GM10266 (cell line): ENCODE measurements around the gene MARCHF2.
"Not testable (repeated sequence)": the region's sequence is repeated elsewhere in the genome, so short reads cannot be mapped to it uniquely, and the experiment has no call there.

Experiments used
- DNase-seq: peaks from one replicate; pipeline ENCODE4 v3.0.0; 2012; ENCODE audit errors: extremely low spot score
- CTCF ChIP-seq: IDR thresholded peaks from 2 replicates; pipeline ENCODE4 v1.5.1; 2012; ENCODE audit warnings: mild to moderate bottlenecking, low read depth; ENCODE audit not compliant: control insufficient read depth, insufficient read depth; ENCODE audit errors: missing control alignments

MARCHF2 gene

GRCh38 chr19:8370176-8371010 lies 42.7 kb upstream of the MARCHF2 start:
- no peak for DNase-seq

GRCh38 chr19:8371011-8371804 lies 41.9 kb upstream of the MARCHF2 start:
- TF ChIP-seq CTCF = no peak
- DNase-seq = no peak

More at GRCh38 chr19:8370176-8371010, 42.7 kb upstream of the MARCHF2 start:
- no peak for TF ChIP-seq CTCF

GRCh38 chr19:8373867-8374813 lies 39.0 kb upstream of the MARCHF2 start:
- no peak for TF ChIP-seq CTCF
- DNase-seq = no peak

- not testable (repeated sequence) for DNase-seq
These were observed 37.3 kb upstream of the MARCHF2 start for GRCh38 chr19:8375766-8376165.

- not testable (repeated sequence) for DNase-seq
These were observed 36.6 kb upstream of the MARCHF2 start for GRCh38 chr19:8376373-8376974.

GRCh38 chr19:8377598-8377997 lies 35.5 kb upstream of the MARCHF2 start:
- TF ChIP-seq CTCF = no peak
- DNase-seq = no peak

GRCh38 chr19:8379156-8379891 lies 33.8 kb upstream of the MARCHF2 start:
- DNase-seq = not testable (repeated sequence)

GRCh38 chr19:8384569-8384968 lies 28.5 kb upstream of the MARCHF2 start:
- DNase-seq = not testable (repeated sequence)

GRCh38 chr19:8385103-8385502 lies 28.0 kb upstream of the MARCHF2 start:
- not testable (repeated sequence) for DNase-seq

- DNase-seq = not testable (repeated sequence)
These were observed 27.5 kb upstream of the MARCHF2 start for GRCh38 chr19:8385566-8385965.

- DNase-seq = not testable (repeated sequence)
These were observed 26.7 kb upstream of the MARCHF2 start for GRCh38 chr19:8386419-8386818.
